HEK293T (cell line): Measurements from ENCODE around the gene XIST.

Source experiments
- ARNT ChIP-seq: fragments of 450-650 bp; IDR thresholded peaks from 2 replicates; pipeline ENCODE4 v1.6.1; 2017; ENCODE audit warnings: mild to moderate bottlenecking
- BHLHE40 ChIP-seq: fragments of 450-650 bp; IDR thresholded peaks from 2 replicates; pipeline ENCODE4 v1.6.1; 2016; ENCODE audit warnings: mild to moderate bottlenecking, moderate library complexity, borderline replicate concordance
- FOXA1 ChIP-seq: fragments of 450-650 bp; IDR thresholded peaks from 2 replicates; pipeline ENCODE4 v1.6.1; 2016; ENCODE audit warnings: mild to moderate bottlenecking
- FOXK2 ChIP-seq: fragments of 450-650 bp; IDR thresholded peaks from 2 replicates; pipeline ENCODE4 v1.6.1; 2016; ENCODE audit warnings: mild to moderate bottlenecking
- L3MBTL2 ChIP-seq: fragments of 450-650 bp; conservative IDR thresholded peaks from 2 replicates; pipeline ENCODE4 v1.6.1; 2016; ENCODE audit warnings: mild to moderate bottlenecking
- NFRKB ChIP-seq: fragments of 450-650 bp; IDR thresholded peaks from 2 replicates; pipeline ENCODE4 v1.6.1; 2016; ENCODE audit warnings: mild to moderate bottlenecking, moderate library complexity
- SP1 ChIP-seq: fragments of 450-650 bp; IDR thresholded peaks from 2 replicates; pipeline ENCODE4 v1.6.1; 2017
- SUZ12 ChIP-seq: fragments of 450-650 bp; IDR thresholded peaks from 2 replicates; pipeline ENCODE4 v1.6.1; 2016; ENCODE audit warnings: mild to moderate bottlenecking
- ZNF384 ChIP-seq: fragments of 450-650 bp; IDR thresholded peaks from 2 replicates; pipeline ENCODE4 v1.6.1; 2016

DNA sequence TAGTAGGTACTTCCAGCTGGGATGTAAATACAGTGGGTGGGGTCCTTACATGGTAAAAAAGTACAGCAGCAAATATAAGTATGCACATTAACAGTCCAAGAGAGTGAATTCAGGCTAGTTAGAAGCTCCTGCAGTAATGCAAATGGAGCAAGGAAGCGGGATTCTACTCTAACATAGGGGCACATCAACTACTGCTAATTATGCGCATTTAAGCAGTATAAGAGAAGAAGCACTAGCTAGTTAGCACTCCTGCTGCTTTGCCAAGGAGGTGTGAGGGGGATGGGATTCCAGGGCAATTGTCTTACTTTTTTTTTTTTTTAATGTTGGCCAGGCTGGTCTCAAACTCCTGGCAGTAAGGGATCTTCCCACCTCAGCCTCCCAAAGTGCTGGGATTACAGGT, 5.4 kb downstream of the XIST start:
- no peak for TF ChIP-seq BHLHE40
- no peak for TF ChIP-seq NFRKB
- TF ChIP-seq SP1 = no peak
- TF ChIP-seq ZNF384 = no peak; the same call in 1 of the 2 replicates
- TF ChIP-seq ARNT = no peak
- no peak for TF ChIP-seq FOXK2
- TF ChIP-seq FOXA1 = no peak
- TF ChIP-seq L3MBTL2 = no peak
- TF ChIP-seq SUZ12 = no peak
